GM12874 (cell line): ENCODE data around the gene ZNF655.

Experiments used
- CTCF ChIP-seq: IDR thresholded peaks from 2 replicates; pipeline ENCODE4 v1.5.1; 2011; ENCODE audit warnings: low read depth, mild to moderate bottlenecking, control low read depth, low read length, moderate library complexity; ENCODE audit not compliant: insufficient read depth

ZNF655 gene

GRCh38 chr7:99562114-99562784 is 3.8 kb downstream of the ZNF655 start:
- TF ChIP-seq CTCF = no peak

GRCh38 chr7:99562832-99563231 is 4.4 kb downstream of the ZNF655 start:
- no peak for TF ChIP-seq CTCF

- no peak for TF ChIP-seq CTCF
Observed at GRCh38 chr7:99563650-99564049, 5.2 kb downstream of the ZNF655 start.

- no peak for TF ChIP-seq CTCF
Observed at GRCh38 chr7:99571768-99572167, 13.3 kb downstream of the ZNF655 start.

GRCh38 chr7:99573257-99573656 is 14.8 kb downstream of the ZNF655 start:
- TF ChIP-seq CTCF = no peak

- no peak for TF ChIP-seq CTCF
Observed at GRCh38 chr7:99576251-99576650, 17.8 kb downstream of the ZNF655 start.

- TF ChIP-seq CTCF = no peak
Observed at GRCh38 chr7:99579281-99579955, 21.0 kb downstream of the ZNF655 start.
